Astrocyte (in vitro differentiated cells and primary cell): Measurements from ENCODE around the gene RIMBP2.
"Not testable (repeated sequence)": the region's sequence is repeated elsewhere in the genome, so short reads cannot be mapped to it uniquely, and the experiment has no call there.

Source experiments
- CTCF ChIP-seq: IDR thresholded peaks from 2 replicates; pipeline ENCODE4 v1.5.1; 2011; ENCODE audit warnings: low read depth, mild to moderate bottlenecking, inconsistent platforms, low read length, moderate library complexity; ENCODE audit not compliant: insufficient read depth
- EZH2 ChIP-seq: IDR thresholded peaks from 2 replicates; pipeline ENCODE4 v1.6.1; 2012; ENCODE audit warnings: mild to moderate bottlenecking, low read length, inconsistent platforms; ENCODE audit not compliant: insufficient read depth

GRCh38 chr12:130688999-130689398 is 27.1 kb downstream of the RIMBP2 start:
- TF ChIP-seq CTCF, EZH2: not testable (repeated sequence)
